Astrocyte (in vitro differentiated cells and primary cell): Measurements from ENCODE around the gene RAB3A.

Experiments
- EZH2 ChIP-seq: IDR thresholded peaks from 2 replicates; pipeline ENCODE4 v1.6.1; 2012; ENCODE audit warnings: mild to moderate bottlenecking, low read length, inconsistent platforms; ENCODE audit not compliant: insufficient read depth
- TF ChIP-seq, protein P1 (sequence below): IDR thresholded peaks from 2 replicates; pipeline ENCODE4 v1.5.1; 2011; ENCODE audit warnings: low read depth, mild to moderate bottlenecking, inconsistent platforms, low read length, moderate library complexity; ENCODE audit not compliant: insufficient read depth

DNA sequence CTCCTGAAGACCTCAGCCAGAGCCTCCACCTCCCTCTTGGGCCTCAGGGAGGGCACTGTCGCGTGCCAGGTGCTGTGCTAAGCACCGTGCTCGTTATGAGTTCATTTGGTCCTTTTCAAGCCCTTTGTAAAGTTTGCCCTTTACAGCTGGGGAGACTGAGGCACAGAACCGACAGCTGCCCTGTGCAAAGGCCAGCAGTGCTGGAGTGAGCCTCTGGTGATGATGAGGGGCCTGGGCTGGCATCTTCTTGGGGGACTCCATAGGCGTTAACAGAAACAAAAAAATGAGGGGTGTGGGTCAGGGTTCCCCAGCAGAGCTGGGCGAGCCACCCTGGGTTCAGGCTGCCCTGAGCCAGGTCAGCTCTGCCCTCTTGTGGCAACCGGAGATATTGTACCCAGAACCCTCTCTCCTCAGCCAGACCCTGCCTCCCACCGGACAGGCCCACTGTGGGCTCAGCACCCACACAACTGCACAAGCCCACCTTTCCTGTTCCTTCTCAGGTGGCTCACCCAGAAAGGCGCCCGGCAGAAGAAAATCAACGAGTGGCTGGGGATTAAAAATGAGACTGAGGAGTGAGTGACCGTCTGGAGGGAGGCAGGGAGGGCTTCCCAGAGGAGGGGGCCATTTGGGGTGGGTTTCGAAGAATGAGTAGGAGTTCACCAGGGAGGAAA lies 35.7 kb downstream of the RAB3A start:
- TF ChIP-seq, protein P1, sequence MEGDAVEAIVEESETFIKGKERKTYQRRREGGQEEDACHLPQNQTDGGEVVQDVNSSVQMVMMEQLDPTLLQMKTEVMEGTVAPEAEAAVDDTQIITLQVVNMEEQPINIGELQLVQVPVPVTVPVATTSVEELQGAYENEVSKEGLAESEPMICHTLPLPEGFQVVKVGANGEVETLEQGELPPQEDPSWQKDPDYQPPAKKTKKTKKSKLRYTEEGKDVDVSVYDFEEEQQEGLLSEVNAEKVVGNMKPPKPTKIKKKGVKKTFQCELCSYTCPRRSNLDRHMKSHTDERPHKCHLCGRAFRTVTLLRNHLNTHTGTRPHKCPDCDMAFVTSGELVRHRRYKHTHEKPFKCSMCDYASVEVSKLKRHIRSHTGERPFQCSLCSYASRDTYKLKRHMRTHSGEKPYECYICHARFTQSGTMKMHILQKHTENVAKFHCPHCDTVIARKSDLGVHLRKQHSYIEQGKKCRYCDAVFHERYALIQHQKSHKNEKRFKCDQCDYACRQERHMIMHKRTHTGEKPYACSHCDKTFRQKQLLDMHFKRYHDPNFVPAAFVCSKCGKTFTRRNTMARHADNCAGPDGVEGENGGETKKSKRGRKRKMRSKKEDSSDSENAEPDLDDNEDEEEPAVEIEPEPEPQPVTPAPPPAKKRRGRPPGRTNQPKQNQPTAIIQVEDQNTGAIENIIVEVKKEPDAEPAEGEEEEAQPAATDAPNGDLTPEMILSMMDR, result peak; percentile 40
- TF ChIP-seq EZH2, result no peak
